AG04449 (cell line): ENCODE data around the gene AP5B1.

Experiments used
- CTCF ChIA-PET: fragments of 350-600 bp; formaldehyde crosslinking; extraction: SDS; loops from one replicate; lab custom pipeline; 2021; ENCODE audit warnings: antibody characterized with exemption; lab: Yijun Ruan, JAX
- POLR2A ChIA-PET: fragments of 400-600, 350-600 bp; formaldehyde crosslinking; extraction: SDS; loops from one replicate; lab custom pipeline; 2020; ENCODE audit warnings: antibody characterized with exemption, inconsistent platforms; lab: Yijun Ruan, JAX
- DNase-seq: peaks from one replicate; pipeline ENCODE4 v3.0.0-alpha.2; 2010; ENCODE audit warnings: low read depth, low spot score
- H3K4me3 ChIP-seq: 2 replicates; pipeline ENCODE4 v1.5.1; 2011; ENCODE audit warnings: low read depth, mild to moderate bottlenecking, control low read depth, low read length
- TF ChIP-seq, protein P1 (sequence below): IDR thresholded peaks from one replicate; pipeline ENCODE4 v1.5.1; 2011; ENCODE audit warnings: mild to moderate bottlenecking, moderate library complexity, low read length, control low read depth, inconsistent platforms; ENCODE audit not compliant: insufficient read depth; ENCODE audit errors: missing control alignments

AP5B1 gene

DNA sequence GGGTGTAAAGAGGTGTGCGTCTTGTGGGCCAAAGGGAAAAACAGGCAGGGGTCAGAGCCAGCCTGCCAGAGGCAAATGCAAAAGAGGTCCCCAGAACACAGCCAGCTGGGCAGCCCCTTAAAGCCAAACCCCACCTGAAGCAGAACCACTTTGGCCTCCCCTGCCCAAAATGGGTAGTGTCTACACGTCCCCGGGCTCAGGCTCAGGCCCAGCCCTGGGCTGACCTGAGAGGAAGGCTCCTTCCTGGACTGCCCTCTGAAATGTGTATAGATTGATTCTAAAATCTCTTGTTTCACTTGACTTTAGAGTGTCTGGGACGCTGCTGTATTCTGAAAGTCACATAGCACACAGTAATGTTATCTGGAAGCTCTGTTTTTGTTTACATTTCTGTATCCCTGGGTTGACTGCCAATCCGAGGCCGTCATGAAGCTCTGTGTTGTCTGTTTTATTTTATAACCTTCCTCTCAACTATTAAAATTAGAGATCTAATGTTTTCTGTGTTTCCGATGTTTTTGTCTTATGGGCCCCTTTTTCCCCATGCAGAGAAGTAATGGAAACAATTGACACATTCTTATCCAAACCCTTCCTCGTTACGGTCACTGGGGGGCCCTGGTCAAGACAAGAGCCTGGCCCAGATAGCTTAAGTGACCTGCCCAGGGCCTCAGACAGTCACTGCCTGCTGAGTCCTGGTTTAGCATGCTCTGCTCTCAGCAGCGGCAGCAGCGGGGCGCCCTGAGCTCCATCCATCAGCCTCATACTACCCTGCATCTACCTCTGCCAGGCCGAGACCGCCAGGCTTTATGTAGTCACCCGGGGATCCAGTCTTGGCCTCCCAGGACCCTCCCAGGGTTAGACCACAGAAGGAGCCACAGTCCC lies 16.2 kb upstream of the AP5B1 start:
- TF ChIP-seq, protein P1, sequence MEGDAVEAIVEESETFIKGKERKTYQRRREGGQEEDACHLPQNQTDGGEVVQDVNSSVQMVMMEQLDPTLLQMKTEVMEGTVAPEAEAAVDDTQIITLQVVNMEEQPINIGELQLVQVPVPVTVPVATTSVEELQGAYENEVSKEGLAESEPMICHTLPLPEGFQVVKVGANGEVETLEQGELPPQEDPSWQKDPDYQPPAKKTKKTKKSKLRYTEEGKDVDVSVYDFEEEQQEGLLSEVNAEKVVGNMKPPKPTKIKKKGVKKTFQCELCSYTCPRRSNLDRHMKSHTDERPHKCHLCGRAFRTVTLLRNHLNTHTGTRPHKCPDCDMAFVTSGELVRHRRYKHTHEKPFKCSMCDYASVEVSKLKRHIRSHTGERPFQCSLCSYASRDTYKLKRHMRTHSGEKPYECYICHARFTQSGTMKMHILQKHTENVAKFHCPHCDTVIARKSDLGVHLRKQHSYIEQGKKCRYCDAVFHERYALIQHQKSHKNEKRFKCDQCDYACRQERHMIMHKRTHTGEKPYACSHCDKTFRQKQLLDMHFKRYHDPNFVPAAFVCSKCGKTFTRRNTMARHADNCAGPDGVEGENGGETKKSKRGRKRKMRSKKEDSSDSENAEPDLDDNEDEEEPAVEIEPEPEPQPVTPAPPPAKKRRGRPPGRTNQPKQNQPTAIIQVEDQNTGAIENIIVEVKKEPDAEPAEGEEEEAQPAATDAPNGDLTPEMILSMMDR: no peak
- ChIA-PET POLR2A (no interaction called here), CTCF (interaction anchor here (0.8 to 3.5 kb wide), 6 partner anchors 10 to 85 kb away, joined by 3 to 25 read pairs (median 5); no protein-coding TSS in a partner anchor)
- no peak overlapping the region for H3K4me3 ChIP-seq
- DNase-seq: no peak

DNA sequence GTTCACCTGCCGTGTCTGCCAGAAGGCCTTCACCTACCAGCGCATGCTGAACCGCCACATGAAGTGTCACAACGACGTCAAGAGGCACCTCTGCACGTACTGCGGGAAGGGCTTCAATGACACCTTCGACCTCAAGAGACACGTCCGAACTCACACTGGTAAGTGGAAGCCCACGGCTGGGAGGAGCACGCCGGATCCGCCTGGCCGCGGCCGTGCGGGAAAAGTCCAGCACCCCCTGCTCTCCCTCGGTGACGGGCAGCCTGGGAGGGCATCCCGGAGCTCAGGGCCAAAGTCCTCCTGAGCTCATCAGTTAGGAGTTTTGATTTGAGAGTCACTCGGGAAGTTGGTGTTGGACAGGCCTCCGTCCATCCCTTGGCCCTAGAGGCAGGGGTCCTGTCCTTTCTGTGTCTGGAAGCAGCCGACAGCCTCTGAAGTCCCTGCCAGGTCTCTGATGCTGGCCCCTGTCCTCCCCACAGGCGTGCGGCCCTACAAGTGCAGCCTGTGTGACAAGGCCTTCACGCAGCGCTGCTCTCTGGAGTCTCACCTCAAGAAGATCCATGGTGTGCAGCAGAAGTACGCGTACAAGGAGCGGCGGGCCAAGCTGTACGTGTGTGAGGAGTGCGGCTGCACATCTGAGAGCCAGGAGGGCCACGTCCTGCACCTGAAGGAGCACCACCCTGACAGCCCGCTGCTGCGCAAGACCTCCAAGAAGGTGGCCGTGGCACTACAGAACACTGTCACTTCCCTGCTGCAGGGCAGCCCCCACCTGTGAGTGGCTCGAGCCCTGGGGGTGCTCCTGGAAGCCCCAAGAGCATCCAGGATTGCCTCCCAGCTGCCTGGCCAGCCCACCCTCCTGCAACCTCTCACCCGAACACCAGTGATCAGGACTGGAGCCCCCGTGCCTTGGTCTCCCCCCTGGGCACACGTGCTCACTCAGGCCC lies 14.1 kb upstream of the AP5B1 start:
- H3K4me3 ChIP-seq: no peak overlapping the region
- no peak for DNase-seq
- ChIA-PET POLR2A (no interaction called here), CTCF (interaction anchor here (2.1 to 2.6 kb wide), 2 partner anchors 15 to 84 kb away, joined by 7 to 11 read pairs; no protein-coding TSS in a partner anchor)
- TF ChIP-seq, protein P1: no peak

- H3K4me3 ChIP-seq: no peak overlapping the region
- ChIA-PET POLR2A (no interaction called here), CTCF (interaction anchor here (0.9 to 6.4 kb wide), 5 partner anchors 9 to 83 kb away, joined by 3 to 45 read pairs (median 7); partner anchors contain the start of gene AP5B1)
- no peak for DNase-seq
- TF ChIP-seq, protein P1: no peak
These were observed 13.0 kb upstream of the AP5B1 start for GRCh38 chr11:65793625-65794400.

GRCh38 chr11:65793144-65793581 lies 12.4 kb upstream of the AP5B1 start:
- no peak for DNase-seq
- no peak overlapping the region for H3K4me3 ChIP-seq
- TF ChIP-seq, protein P1: no peak
- ChIA-PET POLR2A (no interaction called here), CTCF (interaction anchor here (1.2 to 6.4 kb wide), 5 partner anchors 9 to 82 kb away, joined by 3 to 45 read pairs (median 7); partner anchors contain the start of gene AP5B1)

DNA sequence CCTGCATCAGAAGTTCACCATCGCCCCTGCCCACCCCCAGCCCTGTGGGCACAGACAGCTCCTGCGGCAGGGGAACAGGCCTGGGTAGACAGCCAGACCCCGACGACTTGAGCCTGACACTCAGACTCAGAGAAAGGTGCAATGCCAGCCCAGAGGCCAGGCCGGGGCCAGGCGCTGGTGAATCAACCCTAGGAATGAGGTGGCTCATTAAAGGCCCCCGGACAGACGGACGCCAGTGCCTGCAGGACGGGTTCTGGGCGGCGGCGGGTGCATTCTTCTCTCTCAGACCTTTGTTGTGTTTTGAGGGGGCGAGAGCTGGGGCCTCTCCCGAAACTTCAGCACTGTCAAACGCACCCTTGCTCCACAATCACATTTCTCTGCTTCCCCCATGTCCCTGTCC lies 11.7 kb upstream of the AP5B1 start:
- CTCF ChIA-PET: interaction anchor here (1.2 to 6.4 kb wide), 4 partner anchors 9 to 26 kb away, joined by 3 to 45 read pairs (median 12); partner anchors contain the start of gene AP5B1

More for the DNA sequence above, 11.7 kb upstream of the AP5B1 start:
- H3K4me3 ChIP-seq: no peak overlapping the region
- TF ChIP-seq, protein P1: no peak
- no peak for DNase-seq
- POLR2A ChIA-PET: no interaction called here
